ENCODE measurements around the gene NSG2. TPM values are rescaled to one million over a fixed set of nuclear protein-coding genes. Genes with fewer than 3 reads are reported as not detected.

The NSG2 gene
- total and polyA plus RNA-seq, 4 donors: 0.14 TPM; not detected in 3

DNA sequence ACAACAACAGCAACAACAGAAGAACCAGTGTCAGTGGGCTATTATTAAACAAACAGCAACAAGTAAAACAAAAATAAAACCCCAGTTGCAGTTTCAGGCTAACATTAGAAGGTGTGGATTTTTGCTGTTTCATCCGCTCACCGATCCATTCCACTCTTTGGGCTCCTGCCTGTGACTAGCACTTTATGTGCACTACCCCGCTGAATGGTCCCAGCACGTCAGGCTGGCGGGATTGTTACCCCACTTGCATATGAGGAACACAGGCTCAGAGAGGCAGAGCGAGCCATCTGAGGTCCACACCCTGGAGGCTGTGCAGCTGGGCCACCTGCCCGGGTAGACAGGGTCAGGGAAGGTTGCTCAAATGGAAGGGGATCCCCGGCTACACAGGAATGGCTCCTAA lies 26.0 kb downstream of the NSG2 start:
- Histone ChIP-seq H3K9ac (ENCODE audit: low read depth in 1 of 2, low read length in 2 of 2) (no peak overlapping the region), H3K4me1 (ENCODE audit: control insufficient read depth in 4 of 4, insufficient read depth in 4 of 4, low read length in 3 of 4) (no peaks in the 10 kb centered on the region), H3K27ac (ENCODE audit: low read depth in 1 of 2, low read length in 2 of 2) (no peak overlapping the region), H3K4me3 (ENCODE audit: low read depth in 1 of 3, low read length in 3 of 3) (no peak overlapping the region), H3K36me3 (ENCODE audit: control insufficient read depth in 4 of 4, insufficient read depth in 3 of 4, low read depth in 1 of 4, low read length in 3 of 4) (no peaks in the 10 kb centered on the region), H3K9me3 (ENCODE audit: control insufficient read depth in 4 of 4, low read length in 3 of 4) (no peaks in the 10 kb centered on the region), H3K27me3 (ENCODE audit: control insufficient read depth in 4 of 4, insufficient read depth in 4 of 4, low read length in 3 of 4) (no peaks in the 10 kb centered on the region)
- no peak for DNase-seq (ENCODE audit: low spot score)
- 90% methylated on average over 8 of the region's 8 CpGs for WGBS
- TF ChIP-seq EGR1 (IDR thresholded peaks at IDR 0.05; ENCODE audit: low read depth in 2 of 2): no peak
- no peak for TF ChIP-seq FOXA1 (IDR thresholded peaks at IDR 0.05)
- TF ChIP-seq, protein P1, sequence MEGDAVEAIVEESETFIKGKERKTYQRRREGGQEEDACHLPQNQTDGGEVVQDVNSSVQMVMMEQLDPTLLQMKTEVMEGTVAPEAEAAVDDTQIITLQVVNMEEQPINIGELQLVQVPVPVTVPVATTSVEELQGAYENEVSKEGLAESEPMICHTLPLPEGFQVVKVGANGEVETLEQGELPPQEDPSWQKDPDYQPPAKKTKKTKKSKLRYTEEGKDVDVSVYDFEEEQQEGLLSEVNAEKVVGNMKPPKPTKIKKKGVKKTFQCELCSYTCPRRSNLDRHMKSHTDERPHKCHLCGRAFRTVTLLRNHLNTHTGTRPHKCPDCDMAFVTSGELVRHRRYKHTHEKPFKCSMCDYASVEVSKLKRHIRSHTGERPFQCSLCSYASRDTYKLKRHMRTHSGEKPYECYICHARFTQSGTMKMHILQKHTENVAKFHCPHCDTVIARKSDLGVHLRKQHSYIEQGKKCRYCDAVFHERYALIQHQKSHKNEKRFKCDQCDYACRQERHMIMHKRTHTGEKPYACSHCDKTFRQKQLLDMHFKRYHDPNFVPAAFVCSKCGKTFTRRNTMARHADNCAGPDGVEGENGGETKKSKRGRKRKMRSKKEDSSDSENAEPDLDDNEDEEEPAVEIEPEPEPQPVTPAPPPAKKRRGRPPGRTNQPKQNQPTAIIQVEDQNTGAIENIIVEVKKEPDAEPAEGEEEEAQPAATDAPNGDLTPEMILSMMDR (IDR thresholded peaks at IDR 0.05; ENCODE audit: low read depth, low read length, missing input control): no peak
- TF ChIP-seq SP1 (IDR thresholded peaks at IDR 0.05): no peak
- TF ChIP-seq, protein P2, sequence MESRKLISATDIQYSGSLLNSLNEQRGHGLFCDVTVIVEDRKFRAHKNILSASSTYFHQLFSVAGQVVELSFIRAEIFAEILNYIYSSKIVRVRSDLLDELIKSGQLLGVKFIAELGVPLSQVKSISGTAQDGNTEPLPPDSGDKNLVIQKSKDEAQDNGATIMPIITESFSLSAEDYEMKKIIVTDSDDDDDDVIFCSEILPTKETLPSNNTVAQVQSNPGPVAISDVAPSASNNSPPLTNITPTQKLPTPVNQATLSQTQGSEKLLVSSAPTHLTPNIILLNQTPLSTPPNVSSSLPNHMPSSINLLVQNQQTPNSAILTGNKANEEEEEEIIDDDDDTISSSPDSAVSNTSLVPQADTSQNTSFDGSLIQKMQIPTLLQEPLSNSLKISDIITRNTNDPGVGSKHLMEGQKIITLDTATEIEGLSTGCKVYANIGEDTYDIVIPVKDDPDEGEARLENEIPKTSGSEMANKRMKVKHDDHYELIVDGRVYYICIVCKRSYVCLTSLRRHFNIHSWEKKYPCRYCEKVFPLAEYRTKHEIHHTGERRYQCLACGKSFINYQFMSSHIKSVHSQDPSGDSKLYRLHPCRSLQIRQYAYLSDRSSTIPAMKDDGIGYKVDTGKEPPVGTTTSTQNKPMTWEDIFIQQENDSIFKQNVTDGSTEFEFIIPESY (IDR thresholded peaks at IDR 0.05): no peak
- TF ChIP-seq, protein P3, sequence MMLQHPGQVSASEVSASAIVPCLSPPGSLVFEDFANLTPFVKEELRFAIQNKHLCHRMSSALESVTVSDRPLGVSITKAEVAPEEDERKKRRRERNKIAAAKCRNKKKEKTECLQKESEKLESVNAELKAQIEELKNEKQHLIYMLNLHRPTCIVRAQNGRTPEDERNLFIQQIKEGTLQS (IDR thresholded peaks at IDR 0.05): no peak
- no peak for TF ChIP-seq RAD21 (IDR thresholded peaks at IDR 0.05)
- TF ChIP-seq, protein P4, sequence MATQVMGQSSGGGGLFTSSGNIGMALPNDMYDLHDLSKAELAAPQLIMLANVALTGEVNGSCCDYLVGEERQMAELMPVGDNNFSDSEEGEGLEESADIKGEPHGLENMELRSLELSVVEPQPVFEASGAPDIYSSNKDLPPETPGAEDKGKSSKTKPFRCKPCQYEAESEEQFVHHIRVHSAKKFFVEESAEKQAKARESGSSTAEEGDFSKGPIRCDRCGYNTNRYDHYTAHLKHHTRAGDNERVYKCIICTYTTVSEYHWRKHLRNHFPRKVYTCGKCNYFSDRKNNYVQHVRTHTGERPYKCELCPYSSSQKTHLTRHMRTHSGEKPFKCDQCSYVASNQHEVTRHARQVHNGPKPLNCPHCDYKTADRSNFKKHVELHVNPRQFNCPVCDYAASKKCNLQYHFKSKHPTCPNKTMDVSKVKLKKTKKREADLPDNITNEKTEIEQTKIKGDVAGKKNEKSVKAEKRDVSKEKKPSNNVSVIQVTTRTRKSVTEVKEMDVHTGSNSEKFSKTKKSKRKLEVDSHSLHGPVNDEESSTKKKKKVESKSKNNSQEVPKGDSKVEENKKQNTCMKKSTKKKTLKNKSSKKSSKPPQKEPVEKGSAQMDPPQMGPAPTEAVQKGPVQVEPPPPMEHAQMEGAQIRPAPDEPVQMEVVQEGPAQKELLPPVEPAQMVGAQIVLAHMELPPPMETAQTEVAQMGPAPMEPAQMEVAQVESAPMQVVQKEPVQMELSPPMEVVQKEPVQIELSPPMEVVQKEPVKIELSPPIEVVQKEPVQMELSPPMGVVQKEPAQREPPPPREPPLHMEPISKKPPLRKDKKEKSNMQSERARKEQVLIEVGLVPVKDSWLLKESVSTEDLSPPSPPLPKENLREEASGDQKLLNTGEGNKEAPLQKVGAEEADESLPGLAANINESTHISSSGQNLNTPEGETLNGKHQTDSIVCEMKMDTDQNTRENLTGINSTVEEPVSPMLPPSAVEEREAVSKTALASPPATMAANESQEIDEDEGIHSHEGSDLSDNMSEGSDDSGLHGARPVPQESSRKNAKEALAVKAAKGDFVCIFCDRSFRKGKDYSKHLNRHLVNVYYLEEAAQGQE (IDR thresholded peaks at IDR 0.05): no peak
- TF ChIP-seq FOXA2 (IDR thresholded peaks at IDR 0.05): no peak
- TF ChIP-seq TAF1 (conservative IDR thresholded peaks at IDR 0.05): no peak
- TF ChIP-seq NR2F2 (IDR thresholded peaks at IDR 0.05): no peak

DNA sequence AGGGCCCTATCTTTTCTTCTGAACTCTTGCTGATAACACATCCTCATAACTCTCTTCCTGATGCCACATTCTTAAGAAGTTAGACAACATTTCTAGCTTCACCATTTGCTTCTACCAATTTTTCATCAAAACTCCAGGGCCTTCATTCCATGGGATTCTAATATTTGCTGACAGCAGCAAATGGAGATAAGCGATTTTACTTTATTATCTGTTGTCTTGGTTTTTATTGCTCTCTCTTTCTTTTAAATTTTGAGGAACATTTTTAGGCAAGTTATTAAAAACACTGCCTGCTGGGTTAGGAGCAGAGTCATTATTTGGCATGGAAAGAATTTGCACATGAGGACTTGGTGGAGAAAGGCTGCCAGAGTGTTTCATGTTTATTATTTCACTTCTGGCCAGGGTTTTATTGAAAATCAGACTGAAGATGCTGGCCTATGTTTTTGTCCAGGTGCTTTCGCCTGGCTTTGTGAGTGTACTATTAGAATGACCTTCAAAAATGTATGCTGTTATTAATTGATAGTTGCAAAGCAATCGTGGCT lies 27.7 kb downstream of the NSG2 start:
- no peak for TF ChIP-seq TAF1 (conservative IDR thresholded peaks at IDR 0.05)
- no peak for TF ChIP-seq FOXA1 (IDR thresholded peaks at IDR 0.05)
- TF ChIP-seq RXRA (IDR thresholded peaks at IDR 0.05): no peak
- no peak for TF ChIP-seq GABPA (IDR thresholded peaks at IDR 0.05 in 1 of 2, conservative IDR thresholded peaks at IDR 0.05 in 1 of 2)
- no peak for TF ChIP-seq HNF4G (IDR thresholded peaks at IDR 0.05)
- no peak for TF ChIP-seq RAD21 (IDR thresholded peaks at IDR 0.05)
- no peak for TF ChIP-seq NR2F2 (IDR thresholded peaks at IDR 0.05)
- TF ChIP-seq, protein P3 (IDR thresholded peaks at IDR 0.05): no peak
- no peaks in the 10 kb centered on the region for H3K27me3 ChIP-seq (ENCODE audit: control insufficient read depth in 4 of 4, insufficient read depth in 4 of 4, low read length in 3 of 4)
- 80% methylated on average over 3 of the region's 3 CpGs for WGBS

More for the DNA sequence above, 27.7 kb downstream of the NSG2 start:
- DNase-seq (ENCODE audit: low spot score): no peak
- H3K4me3 ChIP-seq (ENCODE audit: low read depth in 1 of 3, low read length in 3 of 3): no peak overlapping the region
- H3K36me3 ChIP-seq (ENCODE audit: control insufficient read depth in 4 of 4, insufficient read depth in 3 of 4, low read depth in 1 of 4, low read length in 3 of 4): no peaks in the 10 kb centered on the region
- no peak overlapping the region for H3K27ac ChIP-seq (ENCODE audit: low read depth in 1 of 2, low read length in 2 of 2)
- no peaks in the 10 kb centered on the region for H3K4me1 ChIP-seq (ENCODE audit: control insufficient read depth in 4 of 4, insufficient read depth in 4 of 4, low read length in 3 of 4)
- no peaks in the 10 kb centered on the region for H3K9me3 ChIP-seq (ENCODE audit: control insufficient read depth in 4 of 4, low read length in 3 of 4)
- no peak overlapping the region for H3K9ac ChIP-seq (ENCODE audit: low read depth in 1 of 2, low read length in 2 of 2)
